Central memory CD8-positive, alpha-beta T cell (primary cell): ENCODE results near the gene SAMSN1.

Experiments used
- ATAC-seq: fragments of 150-1000 bp; cut with Tn5 transposase; replicated peaks from 2 replicates; pipeline ENCODE4 v1.10.0; 2022; ENCODE audit warnings: mild to moderate bottlenecking, moderate FRiP score, moderate number of reproducible peaks; ENCODE audit not compliant: poor library complexity, severe bottlenecking; ENCODE audit errors: extremely low read depth
- DNase-seq, 2 donors: peaks; one replicate each; pipeline ENCODE4 v3.0.0; 2021; ENCODE audit warnings: low spot score in 2 of 2
- H3K27ac Mint-ChIP-seq: one replicate; pipeline ENCODE4 v1.8.0; 2022; ENCODE audit warnings: low read depth, mild to moderate bottlenecking, moderate library complexity, mixed read lengths
- H3K27me3 Mint-ChIP-seq: one replicate; pipeline ENCODE4 v1.8.0; 2022; ENCODE audit warnings: mixed read lengths
- H3K36me3 Mint-ChIP-seq: one replicate; pipeline ENCODE4 v1.8.0; 2022; ENCODE audit warnings: mild to moderate bottlenecking, moderate library complexity, mixed read lengths; ENCODE audit not compliant: insufficient read depth
- H3K4me1 Mint-ChIP-seq: one replicate; pipeline ENCODE4 v1.8.0; 2022; ENCODE audit warnings: mixed read lengths
- H3K4me3 Mint-ChIP-seq: one replicate; pipeline ENCODE4 v1.8.0; 2022; ENCODE audit warnings: mild to moderate bottlenecking, moderate library complexity, mixed read lengths
- H3K9me3 Mint-ChIP-seq: one replicate; pipeline ENCODE4 v1.8.0; 2022; ENCODE audit warnings: mixed read lengths

SAMSN1 gene

GRCh38 chr21:14486869-14487268 is 59.2 kb downstream of the SAMSN1 start:
- Mint-ChIP-seq H3K27ac (peak overlapping the region; percentile 57), H3K4me3 (no peak overlapping the region), H3K9me3 (no peaks in the 10 kb centered on the region), H3K36me3 (peaks cover 13% of the 10 kb centered on the region), H3K27me3 (no peaks in the 10 kb centered on the region), H3K4me1 (peaks cover 20% of the 10 kb centered on the region)
- DNase-seq (no peak), ATAC-seq (no peak)

GRCh38 chr21:14484188-14485009 is 61.7 kb downstream of the SAMSN1 start:
- H3K4me1 Mint-ChIP-seq, result peaks cover 22% of the 10 kb centered on the region
- H3K9me3 Mint-ChIP-seq, result no peaks in the 10 kb centered on the region
- ATAC-seq (no peak), DNase-seq (no peak)
- H3K27me3 Mint-ChIP-seq, result no peaks in the 10 kb centered on the region
- no peak overlapping the region for H3K4me3 Mint-ChIP-seq
- H3K36me3 Mint-ChIP-seq, result peaks cover 13% of the 10 kb centered on the region
- no peak overlapping the region for H3K27ac Mint-ChIP-seq

GRCh38 chr21:14483296-14483695 is 62.8 kb downstream of the SAMSN1 start:
- DNase-seq (no peak), ATAC-seq (no peak)
- H3K27ac Mint-ChIP-seq, result no peak overlapping the region
- H3K9me3 Mint-ChIP-seq, result no peaks in the 10 kb centered on the region
- peaks cover 18% of the 10 kb centered on the region for H3K4me1 Mint-ChIP-seq
- H3K4me3 Mint-ChIP-seq, result no peak overlapping the region
- no peaks in the 10 kb centered on the region for H3K27me3 Mint-ChIP-seq
- peaks cover 13% of the 10 kb centered on the region for H3K36me3 Mint-ChIP-seq

- H3K4me1 Mint-ChIP-seq, result peaks cover 18% of the 10 kb centered on the region
- no peaks in the 10 kb centered on the region for H3K27me3 Mint-ChIP-seq
- peak overlapping the region; percentile 21 for H3K4me3 Mint-ChIP-seq
- peaks cover 13% of the 10 kb centered on the region for H3K36me3 Mint-ChIP-seq
- DNase-seq, result no peak
- ATAC-seq, result peak; percentile 80
- H3K27ac Mint-ChIP-seq, result peak overlapping the region; percentile 58
- no peaks in the 10 kb centered on the region for H3K9me3 Mint-ChIP-seq
These were observed 64.0 kb downstream of the SAMSN1 start for GRCh38 chr21:14482165-14482564.

GRCh38 chr21:14480411-14481031 is 65.6 kb downstream of the SAMSN1 start:
- no peaks in the 10 kb centered on the region for H3K9me3 Mint-ChIP-seq
- no peak overlapping the region for H3K27ac Mint-ChIP-seq
- H3K4me3 Mint-ChIP-seq, result no peak overlapping the region
- H3K27me3 Mint-ChIP-seq, result no peaks in the 10 kb centered on the region
- no peak for ATAC-seq
- H3K36me3 Mint-ChIP-seq, result peaks cover 11% of the 10 kb centered on the region
- H3K4me1 Mint-ChIP-seq, result peaks cover 18% of the 10 kb centered on the region
- no peak for DNase-seq

GRCh38 chr21:14479241-14479786 is 66.8 kb downstream of the SAMSN1 start:
- Mint-ChIP-seq H3K4me1 (peaks cover 11% of the 10 kb centered on the region), H3K27me3 (no peaks in the 10 kb centered on the region), H3K36me3 (peaks cover 4% of the 10 kb centered on the region), H3K27ac (no peak overlapping the region), H3K4me3 (no peak overlapping the region), H3K9me3 (no peaks in the 10 kb centered on the region)
- ATAC-seq (no peak), DNase-seq (no peak)

GRCh38 chr21:14477841-14478240 is 68.3 kb downstream of the SAMSN1 start:
- Mint-ChIP-seq H3K27ac (no peak overlapping the region), H3K4me3 (no peak overlapping the region), H3K27me3 (no peaks in the 10 kb centered on the region), H3K36me3 (peaks cover 3% of the 10 kb centered on the region), H3K4me1 (peaks cover 8% of the 10 kb centered on the region), H3K9me3 (no peaks in the 10 kb centered on the region)
- no peak for DNase-seq
- ATAC-seq, result no peak

GRCh38 chr21:14477133-14477532 is 69.0 kb downstream of the SAMSN1 start:
- DNase-seq (no peak), ATAC-seq (no peak)
- no peaks in the 10 kb centered on the region for H3K27me3 Mint-ChIP-seq
- no peak overlapping the region for H3K27ac Mint-ChIP-seq
- peaks cover 5% of the 10 kb centered on the region for H3K4me1 Mint-ChIP-seq
- H3K36me3 Mint-ChIP-seq, result peaks cover 3% of the 10 kb centered on the region
- no peaks in the 10 kb centered on the region for H3K9me3 Mint-ChIP-seq
- H3K4me3 Mint-ChIP-seq, result no peak overlapping the region

- Mint-ChIP-seq H3K27me3 (no peaks in the 10 kb centered on the region), H3K9me3 (no peaks in the 10 kb centered on the region), H3K4me3 (no peak overlapping the region), H3K36me3 (peaks cover 3% of the 10 kb centered on the region), H3K27ac (no peak overlapping the region), H3K4me1 (no peaks in the 10 kb centered on the region)
- ATAC-seq (no peak), DNase-seq (no peak)
These were observed 71.1 kb downstream of the SAMSN1 start for GRCh38 chr21:14474995-14475394.

- no peak overlapping the region for H3K27ac Mint-ChIP-seq
- H3K36me3 Mint-ChIP-seq, result no peaks in the 10 kb centered on the region
- no peaks in the 10 kb centered on the region for H3K9me3 Mint-ChIP-seq
- H3K4me3 Mint-ChIP-seq, result no peak overlapping the region
- ATAC-seq (no peak), DNase-seq (no peak)
- no peaks in the 10 kb centered on the region for H3K4me1 Mint-ChIP-seq
- no peaks in the 10 kb centered on the region for H3K27me3 Mint-ChIP-seq
These were observed 76.5 kb downstream of the SAMSN1 start for GRCh38 chr21:14469641-14470040.

- Mint-ChIP-seq H3K27ac (peak overlapping the region; percentile 8), H3K27me3 (no peaks in the 10 kb centered on the region), H3K4me1 (no peaks in the 10 kb centered on the region), H3K4me3 (no peak overlapping the region), H3K36me3 (no peaks in the 10 kb centered on the region), H3K9me3 (no peaks in the 10 kb centered on the region)
- DNase-seq (no peak), ATAC-seq (no peak)
These were observed 79.4 kb downstream of the SAMSN1 start for GRCh38 chr21:14466715-14467114.

GRCh38 chr21:14457762-14458161 is 88.4 kb downstream of the SAMSN1 start:
- H3K27me3 Mint-ChIP-seq, result no peaks in the 10 kb centered on the region
- ATAC-seq (no peak), DNase-seq (no peak)
- no peak overlapping the region for H3K27ac Mint-ChIP-seq
- peaks cover 20% of the 10 kb centered on the region for H3K4me1 Mint-ChIP-seq
- H3K9me3 Mint-ChIP-seq, result no peaks in the 10 kb centered on the region
- no peak overlapping the region for H3K4me3 Mint-ChIP-seq
- H3K36me3 Mint-ChIP-seq, result no peaks in the 10 kb centered on the region

GRCh38 chr21:14456911-14457310 is 89.2 kb downstream of the SAMSN1 start:
- DNase-seq (no peak), ATAC-seq (no peak)
- no peaks in the 10 kb centered on the region for H3K27me3 Mint-ChIP-seq
- H3K9me3 Mint-ChIP-seq, result no peaks in the 10 kb centered on the region
- no peaks in the 10 kb centered on the region for H3K36me3 Mint-ChIP-seq
- H3K4me1 Mint-ChIP-seq, result peaks cover 20% of the 10 kb centered on the region
- no peak overlapping the region for H3K4me3 Mint-ChIP-seq
- H3K27ac Mint-ChIP-seq, result no peak overlapping the region
